Mammary epithelial cell (primary cell): ENCODE data around the gene CABYR.

ENCODE experiments used
- EZH2 ChIP-seq: IDR thresholded peaks from 2 replicates; pipeline ENCODE4 v1.6.1; 2012; ENCODE audit warnings: low read length, inconsistent platforms, borderline replicate concordance
- TF ChIP-seq, protein P1 (sequence below), 2 donors: IDR thresholded peaks in 1 of 2; conservative IDR thresholded peaks in 1 of 2; 2 replicates each; pipeline ENCODE4 v1.5.1; 2011 to 2012; ENCODE audit warnings: inconsistent platforms in 2 of 2, low read length in 2 of 2, mild to moderate bottlenecking in 2 of 2, control low read depth in 1 of 2, low read depth in 1 of 2; ENCODE audit not compliant: insufficient read depth in 1 of 2; ENCODE audit errors: extremely low read depth in 1 of 2

DNA sequence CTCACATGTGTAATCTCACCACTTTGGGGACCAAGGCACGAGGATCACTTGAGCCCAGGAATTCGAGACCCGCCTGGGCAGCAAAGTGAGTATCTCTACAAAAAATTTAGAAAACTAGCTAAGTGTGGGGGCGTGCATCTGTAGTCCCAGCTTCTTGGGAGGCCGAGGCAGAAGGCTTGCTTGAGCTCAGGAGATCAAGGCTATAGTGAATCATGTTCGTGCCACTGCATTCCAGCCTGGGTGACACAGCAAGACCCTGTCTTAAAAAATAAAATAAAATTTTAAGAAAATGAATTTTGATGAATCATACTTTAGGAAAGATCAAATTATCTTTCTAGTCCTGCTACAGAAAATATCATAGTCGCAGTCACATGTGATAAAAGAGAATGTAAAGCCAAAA lies 46.9 kb downstream of the CABYR start:
- TF ChIP-seq, protein P1, sequence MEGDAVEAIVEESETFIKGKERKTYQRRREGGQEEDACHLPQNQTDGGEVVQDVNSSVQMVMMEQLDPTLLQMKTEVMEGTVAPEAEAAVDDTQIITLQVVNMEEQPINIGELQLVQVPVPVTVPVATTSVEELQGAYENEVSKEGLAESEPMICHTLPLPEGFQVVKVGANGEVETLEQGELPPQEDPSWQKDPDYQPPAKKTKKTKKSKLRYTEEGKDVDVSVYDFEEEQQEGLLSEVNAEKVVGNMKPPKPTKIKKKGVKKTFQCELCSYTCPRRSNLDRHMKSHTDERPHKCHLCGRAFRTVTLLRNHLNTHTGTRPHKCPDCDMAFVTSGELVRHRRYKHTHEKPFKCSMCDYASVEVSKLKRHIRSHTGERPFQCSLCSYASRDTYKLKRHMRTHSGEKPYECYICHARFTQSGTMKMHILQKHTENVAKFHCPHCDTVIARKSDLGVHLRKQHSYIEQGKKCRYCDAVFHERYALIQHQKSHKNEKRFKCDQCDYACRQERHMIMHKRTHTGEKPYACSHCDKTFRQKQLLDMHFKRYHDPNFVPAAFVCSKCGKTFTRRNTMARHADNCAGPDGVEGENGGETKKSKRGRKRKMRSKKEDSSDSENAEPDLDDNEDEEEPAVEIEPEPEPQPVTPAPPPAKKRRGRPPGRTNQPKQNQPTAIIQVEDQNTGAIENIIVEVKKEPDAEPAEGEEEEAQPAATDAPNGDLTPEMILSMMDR (conservative IDR thresholded peaks at IDR 0.05 in 1 of 2, IDR thresholded peaks at IDR 0.05 in 1 of 2; ENCODE audit: extremely low read depth in 1 of 2, insufficient read depth in 1 of 2, low read depth in 1 of 2, low read length in 2 of 2): no peak
- no peak for TF ChIP-seq EZH2
